ENCODE measurements around the gene SBF2.

The SBF2 gene

DNA sequence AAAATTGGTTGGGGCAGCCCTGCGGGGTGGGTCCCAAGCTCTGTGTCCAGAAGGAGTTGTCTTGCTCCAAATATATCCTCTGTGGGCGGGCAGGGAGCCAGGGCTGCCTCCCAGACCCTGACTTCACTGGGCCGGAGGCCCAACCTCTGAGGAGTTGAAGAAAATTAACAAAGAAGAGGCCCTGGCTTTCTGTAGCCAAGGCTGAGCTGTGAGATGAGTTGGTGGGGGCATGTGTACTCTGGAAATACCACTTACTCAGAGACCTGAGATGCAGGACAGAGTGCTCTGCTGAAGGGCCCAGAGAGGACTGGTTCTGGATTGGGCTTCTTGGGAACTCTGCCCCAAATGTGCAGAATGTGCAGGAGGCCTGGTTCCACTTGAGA is 533.8 kb downstream of the SBF2 start:
- Histone ChIP-seq H3K79me2 (ENCODE audit: low read length) (peaks cover 8% of the 10 kb centered on the region; the same call in 1 of the 2 replicates), H4K20me1 (ENCODE audit: insufficient read depth, low read length) (no peaks in the 10 kb centered on the region), H3K9me2 (replicated peaks; ENCODE audit: insufficient read depth, low read length) (no peaks in the 10 kb centered on the region), H3K4me2 (ENCODE audit: low read depth, low read length) (no peak overlapping the region), H3K4me1 (ENCODE audit: low read length) (peaks cover 19% of the 10 kb centered on the region), H3F3A (ENCODE audit: insufficient read depth, low read length) (peaks cover 7% of the 10 kb centered on the region; the same call in 1 of the 2 replicates), H3K36me3 (replicated peaks; ENCODE audit: insufficient read depth, low read length) (no peaks in the 10 kb centered on the region), H3K27ac (ENCODE audit: low read length) (no peak overlapping the region), H3K9me3 (replicated peaks; ENCODE audit: insufficient read depth, low read length) (no peaks in the 10 kb centered on the region), H3K4me3 (ENCODE audit: low read length) (no peak overlapping the region), H3K9ac (ENCODE audit: low read length) (no peak overlapping the region), H2AFZ (ENCODE audit: low read length) (no peak overlapping the region), H3K27me3 (replicated peaks; ENCODE audit: insufficient read depth, low read length) (no peaks in the 10 kb centered on the region)
- TF ChIP-seq EZH2 (optimal IDR thresholded peaks at IDR 0.05; ENCODE audit: low read depth, low read length) = no peak
- TF ChIP-seq EZH2phosphoT487 (IDR thresholded peaks at IDR 0.05; ENCODE audit: low read length) = no peak
- TF ChIP-seq, protein P1, sequence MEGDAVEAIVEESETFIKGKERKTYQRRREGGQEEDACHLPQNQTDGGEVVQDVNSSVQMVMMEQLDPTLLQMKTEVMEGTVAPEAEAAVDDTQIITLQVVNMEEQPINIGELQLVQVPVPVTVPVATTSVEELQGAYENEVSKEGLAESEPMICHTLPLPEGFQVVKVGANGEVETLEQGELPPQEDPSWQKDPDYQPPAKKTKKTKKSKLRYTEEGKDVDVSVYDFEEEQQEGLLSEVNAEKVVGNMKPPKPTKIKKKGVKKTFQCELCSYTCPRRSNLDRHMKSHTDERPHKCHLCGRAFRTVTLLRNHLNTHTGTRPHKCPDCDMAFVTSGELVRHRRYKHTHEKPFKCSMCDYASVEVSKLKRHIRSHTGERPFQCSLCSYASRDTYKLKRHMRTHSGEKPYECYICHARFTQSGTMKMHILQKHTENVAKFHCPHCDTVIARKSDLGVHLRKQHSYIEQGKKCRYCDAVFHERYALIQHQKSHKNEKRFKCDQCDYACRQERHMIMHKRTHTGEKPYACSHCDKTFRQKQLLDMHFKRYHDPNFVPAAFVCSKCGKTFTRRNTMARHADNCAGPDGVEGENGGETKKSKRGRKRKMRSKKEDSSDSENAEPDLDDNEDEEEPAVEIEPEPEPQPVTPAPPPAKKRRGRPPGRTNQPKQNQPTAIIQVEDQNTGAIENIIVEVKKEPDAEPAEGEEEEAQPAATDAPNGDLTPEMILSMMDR (IDR thresholded peaks at IDR 0.05; ENCODE audit: low read length) = no peak
- DNase-seq = no peak

DNA sequence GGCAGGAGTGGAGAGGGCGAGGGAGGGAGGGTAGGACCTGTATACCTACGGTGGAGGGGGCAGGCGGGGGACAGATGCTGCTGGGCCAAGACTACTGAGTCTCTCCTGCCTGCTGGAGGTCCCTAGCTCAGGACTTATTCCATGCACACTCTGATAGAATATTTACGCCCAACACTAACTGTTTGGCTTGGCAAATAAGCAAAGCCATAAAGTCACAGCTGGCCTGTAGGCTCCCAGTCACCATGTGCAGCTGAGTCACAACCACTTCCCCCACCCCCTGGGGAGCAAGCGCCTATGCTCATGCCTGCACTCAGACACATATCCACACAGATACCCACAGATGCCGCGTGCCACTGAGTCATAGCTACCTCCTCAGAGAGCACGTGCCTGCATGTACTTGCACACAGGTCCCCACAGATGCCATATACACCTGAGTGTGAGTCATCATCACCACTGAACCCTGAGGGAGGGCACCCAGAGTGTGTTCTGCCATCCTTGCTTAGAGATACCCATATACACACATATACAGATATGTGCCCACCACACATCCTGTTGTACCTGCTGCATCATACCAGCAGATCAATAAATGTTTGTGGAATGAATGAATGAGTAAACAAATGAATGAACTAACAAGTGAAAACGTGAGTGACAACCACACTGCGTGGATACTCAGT is 534.4 kb downstream of the SBF2 start:
- Histone ChIP-seq H2AFZ (ENCODE audit: low read length) (peak overlapping the region; percentile 96; the same call in 1 of the 2 replicates), H3K27ac (ENCODE audit: low read length) (no peak overlapping the region), H3K4me2 (ENCODE audit: low read depth, low read length) (peak overlapping the region; percentile 99), H3K4me1 (ENCODE audit: low read length) (peaks cover 17% of the 10 kb centered on the region), H3F3A (ENCODE audit: insufficient read depth, low read length) (peaks cover 7% of the 10 kb centered on the region; the same call in 1 of the 2 replicates), H4K20me1 (ENCODE audit: insufficient read depth, low read length) (no peaks in the 10 kb centered on the region), H3K79me2 (ENCODE audit: low read length) (peaks cover 8% of the 10 kb centered on the region; the same call in 1 of the 2 replicates), H3K27me3 (replicated peaks; ENCODE audit: insufficient read depth, low read length) (no peaks in the 10 kb centered on the region), H3K36me3 (replicated peaks; ENCODE audit: insufficient read depth, low read length) (no peaks in the 10 kb centered on the region), H3K9ac (ENCODE audit: low read length) (peak overlapping the region; percentile 87; the same call in 1 of the 2 replicates), H3K9me2 (replicated peaks; ENCODE audit: insufficient read depth, low read length) (no peaks in the 10 kb centered on the region), H3K4me3 (ENCODE audit: low read length) (peak overlapping the region; percentile 80), H3K9me3 (replicated peaks; ENCODE audit: insufficient read depth, low read length) (no peaks in the 10 kb centered on the region)
- no peak for DNase-seq
- TF ChIP-seq, protein P1 (IDR thresholded peaks at IDR 0.05; ENCODE audit: low read length) = no peak
- TF ChIP-seq EZH2phosphoT487 (IDR thresholded peaks at IDR 0.05; ENCODE audit: low read length) (no peak), EZH2 (optimal IDR thresholded peaks at IDR 0.05; ENCODE audit: low read depth, low read length) (no peak)

DNA sequence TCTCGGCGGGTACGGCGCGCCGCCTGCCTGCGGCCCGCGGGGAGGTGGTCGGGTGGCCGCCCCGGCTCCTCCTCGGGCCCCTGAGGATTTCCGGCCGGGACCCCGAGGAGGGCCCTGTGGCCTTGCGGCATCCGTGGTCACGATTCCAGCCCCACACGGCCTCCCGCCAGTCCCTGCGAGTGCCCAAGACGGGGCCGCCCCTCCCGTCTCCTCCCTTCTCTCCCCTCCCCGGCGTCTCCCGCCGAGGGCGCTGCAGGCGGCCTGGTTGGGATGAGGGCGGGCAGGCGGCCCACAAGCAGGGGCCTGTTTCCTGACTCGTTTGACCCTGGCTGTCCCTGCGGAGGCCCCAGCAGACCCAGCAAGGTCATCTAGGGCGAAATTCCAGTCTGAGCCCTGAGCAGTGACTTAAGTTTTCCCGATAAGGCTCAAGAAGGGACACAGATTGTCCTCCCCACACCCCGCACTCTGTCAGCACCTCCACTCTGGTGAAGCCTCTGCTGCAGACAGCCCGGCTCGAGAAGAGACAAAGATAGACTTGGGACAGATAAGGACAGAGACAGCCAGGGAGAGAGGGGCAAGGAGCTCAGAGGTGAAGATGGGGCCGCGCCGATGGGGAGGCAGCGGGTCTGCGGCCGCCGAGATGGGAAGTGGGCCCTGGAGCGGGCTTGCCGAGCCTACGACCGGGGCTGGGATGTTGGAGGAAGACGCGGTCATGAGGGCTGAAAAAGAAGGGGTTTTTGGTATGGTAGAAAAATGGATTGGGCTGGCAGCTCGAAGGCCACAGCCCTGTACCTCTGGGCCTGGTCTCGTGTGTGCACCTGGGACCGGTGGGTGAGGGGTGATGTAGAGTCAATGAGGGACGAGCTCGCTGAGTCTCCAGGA is 535.1 kb downstream of the SBF2 start:
- Histone ChIP-seq H3K4me1 (ENCODE audit: low read length) (peaks cover 17% of the 10 kb centered on the region), H3K4me3 (ENCODE audit: low read length) (peak overlapping the region; percentile 80), H3F3A (ENCODE audit: insufficient read depth, low read length) (peaks cover 7% of the 10 kb centered on the region; the same call in 1 of the 2 replicates), H3K9me3 (replicated peaks; ENCODE audit: insufficient read depth, low read length) (no peaks in the 10 kb centered on the region), H3K4me2 (ENCODE audit: low read depth, low read length) (peak overlapping the region; percentile 99), H2AFZ (ENCODE audit: low read length) (peak overlapping the region; percentile 96), H3K79me2 (ENCODE audit: low read length) (peaks cover 8% of the 10 kb centered on the region; the same call in 1 of the 2 replicates), H3K27me3 (replicated peaks; ENCODE audit: insufficient read depth, low read length) (no peaks in the 10 kb centered on the region), H3K9ac (ENCODE audit: low read length) (peak overlapping the region; percentile 87), H4K20me1 (ENCODE audit: insufficient read depth, low read length) (no peaks in the 10 kb centered on the region), H3K9me2 (replicated peaks; ENCODE audit: insufficient read depth, low read length) (no peaks in the 10 kb centered on the region), H3K36me3 (replicated peaks; ENCODE audit: insufficient read depth, low read length) (no peaks in the 10 kb centered on the region), H3K27ac (ENCODE audit: low read length) (peak overlapping the region; percentile 45; the same call in 1 of the 2 replicates)
- peak; percentile 53 for DNase-seq
- TF ChIP-seq EZH2phosphoT487 (IDR thresholded peaks at IDR 0.05; ENCODE audit: low read length) (no peak), EZH2 (optimal IDR thresholded peaks at IDR 0.05; ENCODE audit: low read depth, low read length) (no peak)
- TF ChIP-seq, protein P1 (IDR thresholded peaks at IDR 0.05; ENCODE audit: low read length) = no peak; the same call in none of the 2 replicates
